ENCODE results near the gene LRRC71.
"Not testable (repeated sequence)": the region's sequence is repeated elsewhere in the genome, so short reads cannot be mapped to it uniquely, and the experiment has no call there.

DNA sequence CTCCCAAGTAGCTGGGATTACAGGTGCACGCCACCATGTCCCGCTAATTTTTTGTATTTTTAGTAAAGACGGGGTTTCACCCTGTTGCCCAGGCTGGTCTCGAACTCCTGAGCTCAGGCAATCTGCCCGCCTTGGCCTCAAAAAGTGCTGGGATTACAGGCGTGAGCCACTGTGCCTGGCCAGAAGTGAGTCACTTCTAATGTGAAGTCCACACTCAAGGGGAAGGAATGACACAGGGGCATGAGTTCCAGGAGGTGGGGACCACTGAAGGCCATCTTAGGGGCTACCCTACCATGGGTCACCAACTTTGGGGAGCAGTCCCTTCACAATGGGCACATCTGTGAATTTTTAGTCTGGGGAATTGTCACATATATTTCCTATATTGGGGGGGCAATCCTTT lies 6.3 kb downstream of the LRRC71 start:
- not testable (repeated sequence) for TF ChIP-seq POLR2A (IDR thresholded peaks at IDR 0.05; ENCODE audit: low read depth, low read length); TAF1 (IDR thresholded peaks at IDR 0.05; ENCODE audit: borderline replicate concordance, low read depth, low read length); POLR2AphosphoS5 (IDR thresholded peaks at IDR 0.05; ENCODE audit: low read depth, low read length)

Measured in GM12892 (cell line).